ENCODE data around the gene NDUFV3. TPM values are rescaled to one million over a fixed set of nuclear protein-coding genes. Genes with fewer than 3 reads are reported as not detected.

The NDUFV3 gene
- total RNA-seq (10 to 100 TPM; 27.2 to 38.8 (median 37.1) TPM), polyA plus RNA-seq (10 to 100 TPM; 12.0 to 18.7 (median 12.1) TPM)
- long read RNA-seq, donor 1, full-length matches to known transcripts = 25 of 25 reads
- long read RNA-seq, donor 1, partial matches to known transcripts = 0 of 25 reads
- long read RNA-seq, donor 1, other reads (novel, unspliced or antisense) = 0 of 25 reads
- long read RNA-seq, donor 2, full-length matches to known transcripts = 14 of 14 reads
- long read RNA-seq, donor 2, partial matches to known transcripts = 0 of 14 reads
- long read RNA-seq, donor 2, other reads (novel, unspliced or antisense) = 0 of 14 reads

DNA sequence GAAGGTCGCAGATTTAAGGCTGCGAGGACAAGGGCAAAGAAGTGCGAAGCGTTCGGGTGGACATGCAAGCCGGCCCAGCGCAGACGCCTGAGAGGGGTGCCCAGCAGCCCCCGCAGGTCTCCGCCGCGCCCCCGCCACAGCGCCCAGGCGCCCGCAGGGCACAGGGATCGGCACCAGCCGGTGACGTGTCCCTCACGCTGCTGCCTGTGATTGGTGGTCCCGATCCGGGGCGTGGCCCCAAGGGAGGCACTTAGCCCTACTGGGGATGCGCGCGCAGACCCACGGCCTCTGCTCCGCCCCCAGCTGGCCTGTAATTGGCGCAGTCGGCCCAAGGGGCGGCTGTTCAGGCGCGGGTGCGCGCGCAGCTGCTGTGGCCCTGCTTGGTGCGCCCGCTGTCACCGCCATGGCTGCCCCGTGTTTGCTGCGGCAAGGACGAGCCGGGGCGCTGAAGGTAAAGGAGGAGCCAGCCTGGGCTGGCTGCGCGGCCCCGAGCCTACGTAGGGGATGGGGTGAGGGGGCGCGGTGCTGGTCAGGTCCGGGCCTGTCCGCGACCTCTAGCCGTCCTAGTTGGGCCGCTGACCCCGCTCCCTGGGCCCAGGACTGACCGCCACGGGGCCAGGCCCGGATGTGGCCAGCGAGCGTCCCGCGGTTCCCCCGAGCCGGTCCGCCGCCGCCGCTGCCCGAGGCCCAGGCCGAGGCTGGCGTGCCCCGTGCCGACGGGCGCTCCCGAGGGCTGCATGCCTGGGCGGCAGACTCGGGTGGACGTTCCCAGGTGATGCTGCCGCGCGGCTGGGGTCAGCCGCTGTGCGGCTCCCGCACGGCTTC, at the start of gene NDUFV3:
TSS of gene NDUFV3 (plus strand) at position 379 of the 825 bp plus-strand sequence. CDS start at position 404, 25 bp downstream.
- DNase-seq = peak; percentile 100
- WGBS, 5 donors = 0 to 1% (median 0%) methylated on average over 14 to 87 of the region's 87 CpGs
- Histone ChIP-seq H3K27me3 (replicated peaks in 1 of 7) (no peaks in the 10 kb centered on the region), H3K9me3 (no peaks in the 10 kb centered on the region), H3K36me3 (peaks cover 0 to 26% (median 15%) of the 10 kb centered on the region in 6 donors), H3K27ac (peak within 1 kb of the TSS; percentile 85 to 99 (median 94)), H3K4me3 (peak within 1 kb of the TSS; percentile 54 to 99 (median 90)), H3K4me1 (peaks cover 0 to 49% (median 21%) of the 10 kb centered on the region in 6 donors)
- TF ChIP-seq POLR2A (IDR thresholded peaks at IDR 0.05) (peak in 2 of 3 donors; percentile 54 to 55), POLR2AphosphoS5 (IDR thresholded peaks at IDR 0.05) (peak; percentile 97 to 99 (median 98))
- TF ChIP-seq, protein P1, sequence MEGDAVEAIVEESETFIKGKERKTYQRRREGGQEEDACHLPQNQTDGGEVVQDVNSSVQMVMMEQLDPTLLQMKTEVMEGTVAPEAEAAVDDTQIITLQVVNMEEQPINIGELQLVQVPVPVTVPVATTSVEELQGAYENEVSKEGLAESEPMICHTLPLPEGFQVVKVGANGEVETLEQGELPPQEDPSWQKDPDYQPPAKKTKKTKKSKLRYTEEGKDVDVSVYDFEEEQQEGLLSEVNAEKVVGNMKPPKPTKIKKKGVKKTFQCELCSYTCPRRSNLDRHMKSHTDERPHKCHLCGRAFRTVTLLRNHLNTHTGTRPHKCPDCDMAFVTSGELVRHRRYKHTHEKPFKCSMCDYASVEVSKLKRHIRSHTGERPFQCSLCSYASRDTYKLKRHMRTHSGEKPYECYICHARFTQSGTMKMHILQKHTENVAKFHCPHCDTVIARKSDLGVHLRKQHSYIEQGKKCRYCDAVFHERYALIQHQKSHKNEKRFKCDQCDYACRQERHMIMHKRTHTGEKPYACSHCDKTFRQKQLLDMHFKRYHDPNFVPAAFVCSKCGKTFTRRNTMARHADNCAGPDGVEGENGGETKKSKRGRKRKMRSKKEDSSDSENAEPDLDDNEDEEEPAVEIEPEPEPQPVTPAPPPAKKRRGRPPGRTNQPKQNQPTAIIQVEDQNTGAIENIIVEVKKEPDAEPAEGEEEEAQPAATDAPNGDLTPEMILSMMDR (IDR thresholded peaks at IDR 0.05 in 8 of 11, conservative IDR thresholded peaks at IDR 0.05 in 3 of 11) = peak in 5 of 11 experiments; percentile 11 to 47 (median 34)
- intact Hi-C loops (cut with DNase I; ENCODE audit: low total_unique reads) = no loop called here

DNA sequence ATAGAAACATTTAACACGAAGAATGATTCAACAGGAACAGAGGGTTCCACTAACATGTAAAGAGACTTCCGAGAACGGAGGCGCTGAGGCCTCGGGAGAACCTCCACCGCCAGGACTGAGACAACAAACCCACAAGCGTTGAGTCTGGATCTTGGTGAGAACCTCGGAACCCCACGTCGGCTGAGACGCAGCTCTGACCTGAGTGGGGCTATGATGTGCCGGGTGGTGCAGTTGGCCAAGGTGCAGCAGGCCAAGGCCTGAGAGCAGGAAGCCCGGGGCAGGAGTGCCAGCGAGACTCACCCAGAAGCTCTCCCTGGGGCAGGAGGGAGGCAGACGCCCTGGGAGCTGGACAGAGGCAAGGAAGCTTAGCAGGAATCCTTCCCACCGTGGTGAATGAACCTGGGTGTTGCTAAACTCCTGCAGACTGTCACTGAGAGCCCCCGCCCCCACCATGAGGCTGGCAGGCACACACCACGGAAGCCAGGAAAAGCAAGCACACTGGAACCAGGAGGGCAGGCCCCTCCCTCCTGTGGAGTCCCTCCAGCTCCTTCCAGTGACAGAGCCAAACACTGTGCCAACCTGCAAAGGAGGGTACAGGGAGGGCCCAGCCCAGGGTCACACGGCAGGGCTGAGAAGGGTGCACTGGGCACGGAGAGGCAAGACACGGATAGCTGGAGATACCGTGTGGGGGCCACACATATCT, 48.5 kb upstream of the NDUFV3 start:
- intact Hi-C loops (cut with DNase I; ENCODE audit: low total_unique reads) = no loop called here
- peaks cover 2 to 94% (median 71%) of the 10 kb centered on the region in 6 donors for H3K36me3 ChIP-seq
- H3K4me1 ChIP-seq = peaks cover 0 to 20% (median 4%) of the 10 kb centered on the region in 6 donors
- H3K4me3 ChIP-seq = no peak overlapping the region
- H3K27ac ChIP-seq = peak overlapping the region in 5 of 8 donors; percentile 21 to 39 (median 25)
- 74 to 86% (median 80%) methylated on average over 21 to 22 of the region's 22 CpGs for whole genome bisulfite sequencing, 5 donors
- DNase-seq = peak; percentile 70
- peak in 1 of 3 donors; percentile 28 for TF ChIP-seq POLR2AphosphoS5 (IDR thresholded peaks at IDR 0.05)
- TF ChIP-seq, protein P1 (IDR thresholded peaks at IDR 0.05 in 8 of 11, conservative IDR thresholded peaks at IDR 0.05 in 3 of 11) = no peak
- H3K27me3 ChIP-seq (replicated peaks in 1 of 7) = no peaks in the 10 kb centered on the region
- no peaks in the 10 kb centered on the region for H3K9me3 ChIP-seq

DNA sequence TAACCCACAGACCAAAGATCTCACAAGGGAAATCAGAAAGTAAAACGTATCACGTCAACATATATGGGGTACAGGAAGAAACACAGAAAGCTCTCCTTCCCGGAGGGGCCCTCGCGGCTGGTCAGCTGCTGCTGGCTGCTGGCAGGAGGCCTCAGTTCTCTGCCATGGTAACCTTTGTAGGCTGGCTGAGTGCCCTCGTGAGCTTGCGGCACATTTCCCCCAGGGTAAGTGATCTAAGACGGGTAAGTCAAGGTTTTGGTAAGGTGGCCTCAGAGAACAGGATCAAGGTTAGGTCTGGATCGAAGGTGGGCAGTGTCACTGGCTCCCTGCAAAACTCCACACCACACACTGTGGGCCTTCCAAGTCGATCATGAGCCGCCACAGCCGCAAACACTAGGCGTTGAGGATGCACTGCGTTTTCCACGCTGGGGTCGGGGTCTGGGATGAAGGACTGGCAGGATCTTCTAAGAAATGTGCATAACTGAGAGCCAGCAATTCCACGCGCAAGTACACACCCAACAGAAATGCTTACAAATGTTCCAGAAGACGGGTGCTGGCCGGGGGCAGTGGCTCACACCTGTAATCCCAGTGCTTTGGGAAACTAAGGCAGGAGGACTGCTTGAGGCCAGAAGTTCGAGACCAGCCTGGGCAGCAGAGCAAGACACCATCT, 47.7 kb upstream of the NDUFV3 start:
- H3K36me3 ChIP-seq = peaks cover 2 to 94% (median 79%) of the 10 kb centered on the region in 6 donors
- H3K4me3 ChIP-seq = no peak overlapping the region
- H3K27ac ChIP-seq = peak overlapping the region in 5 of 8 donors; percentile 21 to 39 (median 25)
- intact Hi-C loops (cut with DNase I; ENCODE audit: low total_unique reads) = no loop called here
- DNase-seq = peak; percentile 73
- 79 to 88% (median 86%) methylated on average over 21 of the region's 21 CpGs for WGBS, 5 donors
- peaks cover 0 to 15% (median 2%) of the 10 kb centered on the region in 6 donors for H3K4me1 ChIP-seq
- no peaks in the 10 kb centered on the region for H3K9me3 ChIP-seq
- TF ChIP-seq POLR2AphosphoS5 (IDR thresholded peaks at IDR 0.05) = no peak
- TF ChIP-seq, protein P1 (IDR thresholded peaks at IDR 0.05 in 8 of 11, conservative IDR thresholded peaks at IDR 0.05 in 3 of 11) = no peak
- H3K27me3 ChIP-seq (replicated peaks in 1 of 7) = no peaks in the 10 kb centered on the region

Measured in spleen (tissue), 13 donors.